IMR-90 (cell line): Measurements from ENCODE around the gene CDH12. TPM values are rescaled to one million over a fixed set of nuclear protein-coding genes. Genes with fewer than 3 reads are reported as not detected.

Experiments
- ATAC-seq: fragments of 200-7000 bp; cut with Tn5 transposase; 2 replicates; pipeline ENCODE4 v1.9.1; 2020; ENCODE audit warnings: low read depth, mild to moderate bottlenecking, moderate library complexity
- BruUV-seq: library from RNA; stranded (reverse); fragments of 400-500 nt; replicated peaks from 2 replicates; lab custom pipeline; 2021; lab: Mats Ljungman, UMichigan
- CTCF ChIA-PET: fragments of 300-600 bp; formaldehyde crosslinking; extraction: SDS; loops from one replicate; lab custom pipeline; 2021; ENCODE audit warnings: antibody characterized with exemption; lab: Yijun Ruan, JAX
- POLR2A ChIA-PET: fragments of 300-600 bp; sonication (Branson Sonifier 250); formaldehyde crosslinking; loops from one replicate; lab custom pipeline; 2022; ENCODE audit warnings: antibody characterized with exemption; ENCODE audit not compliant: unreplicated experiment; lab: Charles Lee
- DNase-seq: peaks from one replicate; pipeline ENCODE4 v3.0.0; 2013
- H2AFZ ChIP-seq: replicated peaks from 2 replicates; pipeline ENCODE3; 2013; ENCODE audit warnings: low read length, mild to moderate bottlenecking; ENCODE audit not compliant: poor library complexity
- H2AK5ac ChIP-seq: 2 replicates; pipeline ENCODE4 v1.6.1; 2013; ENCODE audit warnings: low read depth, low read length, inconsistent platforms
- H2AK9ac ChIP-seq: replicated peaks from 2 replicates; pipeline ENCODE3; 2013; ENCODE audit warnings: mild to moderate bottlenecking, low read depth, low read length, moderate library complexity; ENCODE audit not compliant: poor library complexity
- H2BK120ac ChIP-seq: 2 replicates; pipeline ENCODE4 v1.6.1; 2013; ENCODE audit warnings: low read depth, low read length, inconsistent platforms
- H2BK15ac ChIP-seq: 3 replicates; pipeline ENCODE4 v1.6.1; 2013; ENCODE audit warnings: low read depth, low read length, inconsistent platforms
- H2BK20ac ChIP-seq: 2 replicates; pipeline ENCODE4 v1.6.1; 2013; ENCODE audit warnings: low read depth, mild to moderate bottlenecking, inconsistent platforms, low read length, moderate library complexity
- H2BK5ac ChIP-seq: 2 replicates; pipeline ENCODE4 v1.6.1; 2013; ENCODE audit warnings: mild to moderate bottlenecking, low read depth, low read length, inconsistent platforms; ENCODE audit not compliant: poor library complexity, severe bottlenecking
- H3K14ac ChIP-seq: replicated peaks from 2 replicates; pipeline ENCODE4 v1.6.1; 2013; ENCODE audit warnings: low read depth, low read length, inconsistent platforms
- H3K18ac ChIP-seq: 2 replicates; pipeline ENCODE4 v1.6.1; 2013; ENCODE audit warnings: low read depth, low read length, control low read depth
- H3K23ac ChIP-seq: 2 replicates; pipeline ENCODE4 v1.6.1; 2013; ENCODE audit warnings: low read depth, low read length, inconsistent platforms
- H3K27ac ChIP-seq: 2 replicates; pipeline ENCODE4 v1.5.1; 2013; ENCODE audit warnings: mild to moderate bottlenecking, control low read depth, low read length; ENCODE audit not compliant: insufficient read depth
- H3K27me3 ChIP-seq: 2 replicates; pipeline ENCODE4 v1.6.1; 2013; ENCODE audit warnings: low read length; ENCODE audit not compliant: control insufficient read depth, insufficient read depth
- H3K36me3 ChIP-seq: 2 replicates; pipeline ENCODE4 v1.6.1; 2013; ENCODE audit warnings: low read length, mixed read lengths; ENCODE audit not compliant: control insufficient read depth, insufficient read depth
- H3K4ac ChIP-seq: 2 replicates; pipeline ENCODE4 v1.6.1; 2013; ENCODE audit warnings: low read depth, low read length, inconsistent platforms
- H3K4me1 ChIP-seq: 2 replicates; pipeline ENCODE4 v1.6.1; 2013; ENCODE audit warnings: low read length, mixed read lengths; ENCODE audit not compliant: control insufficient read depth, insufficient read depth
- H3K4me2 ChIP-seq: 2 replicates; pipeline ENCODE4 v1.6.1; 2013; ENCODE audit warnings: low read depth, mild to moderate bottlenecking, control low read depth, low read length, moderate library complexity
- H3K4me3 ChIP-seq: 2 replicates; pipeline ENCODE4 v1.5.1; 2013; ENCODE audit warnings: low read depth, mild to moderate bottlenecking, control low read depth, low read length, moderate library complexity; ENCODE audit not compliant: insufficient read depth
- H3K56ac ChIP-seq: 2 replicates; pipeline ENCODE4 v1.6.1; 2013; ENCODE audit warnings: low read length, inconsistent platforms; ENCODE audit not compliant: insufficient read depth; ENCODE audit errors: extremely low read depth
- H3K79me1 ChIP-seq, 2 experiments: 2 replicates each; pipeline ENCODE4 v1.6.1; 2013; ENCODE audit warnings: low read length in 2 of 2, inconsistent platforms in 1 of 2, low read depth in 1 of 2
- H3K9ac ChIP-seq: 2 replicates; pipeline ENCODE4 v1.6.1; 2013; ENCODE audit warnings: low read depth, low read length, control low read depth
- H3K9me1 ChIP-seq: 2 replicates; pipeline ENCODE4 v1.6.1; 2013; ENCODE audit warnings: low read length, inconsistent platforms; ENCODE audit not compliant: insufficient read depth
- H3K9me3 ChIP-seq: 2 replicates; pipeline ENCODE4 v1.6.1; 2013; ENCODE audit warnings: low read length; ENCODE audit not compliant: control insufficient read depth, insufficient read depth
- H4K20me1 ChIP-seq: 2 replicates; pipeline ENCODE4 v1.6.1; 2013; ENCODE audit warnings: low read length, inconsistent platforms; ENCODE audit not compliant: insufficient read depth
- H4K5ac ChIP-seq: 2 replicates; pipeline ENCODE4 v1.6.1; 2013; ENCODE audit warnings: mild to moderate bottlenecking, low read depth, low read length, control low read depth
- H4K8ac ChIP-seq, 2 experiments: 2 replicates each; pipeline ENCODE4 v1.6.1; 2013; ENCODE audit warnings: low read depth in 2 of 2, low read length in 2 of 2, control low read depth in 1 of 2, inconsistent platforms in 1 of 2
- H4K91ac ChIP-seq: 2 replicates; pipeline ENCODE4 v1.6.1; 2013; ENCODE audit warnings: low read depth, low read length, inconsistent platforms; ENCODE audit not compliant: insufficient read depth
- SMC3 ChIP-seq: fragments of 150-350 bp; IDR thresholded peaks from 2 replicates; pipeline ENCODE4 v1.6.1; 2016; ENCODE audit warnings: low read depth, mild to moderate bottlenecking, antibody characterized with exemption, low read length, moderate library complexity
- WGBS, 2 experiments: methylation state at CpG; one replicate each; pipeline versions ENCODE4 v1.1.5 to v1.1.7; 2013; ENCODE audit warnings: missing lambda C conversion rate in 2 of 2; ENCODE audit not compliant: insufficient read length in 1 of 2; ENCODE audit errors: extremely low coverage in 2 of 2; 5-methylcytosine and 5-hydroxymethylcytosine counted together
- dilution Hi-C: fragments of 300-500 bp; cut with HindIII; formaldehyde crosslinking; loops from one replicate; pipeline ENCODE4 v1.14.3; 2018; ENCODE audit warnings: low sequenced_read_pairs; ENCODE audit not compliant: unreplicated experiment
- in situ Hi-C: fragments of 300-500 bp; cut with MboI; formaldehyde crosslinking; loops from 3 replicates; pipeline ENCODE4 v1.14.3; 2019; ENCODE audit warnings: low sequenced_read_pairs, inconsistent platforms, mixed read lengths
- intact Hi-C: fragments of 100-400 bp; cut with micrococcal nuclease; formaldehyde crosslinking; loops from 2 replicates; pipeline ENCODE4 v1.10.0; 2022
- polyA plus RNA-seq, 3 experiments: library from polyadenylated mRNA; depleted of rRNA; stranded (reverse); fragments of >200 nt; gene quantifications; 2 replicates each; pipeline ENCODE4 v1.2.3, GENCODE V29; 2012; ENCODE audit warnings: low replicate concordance in 1 of 3
- total RNA-seq: library from RNA; depleted of rRNA; stranded (reverse); fragments of >200 nt; gene quantifications from 2 replicates; pipeline ENCODE4 v1.2.3, GENCODE V29; 2012

CDH12 gene
- total and polyA plus RNA-seq, 2 of the 4 experiments (the other 2 are of a cell fraction), result not detected

GRCh38 chr5:21776466-21776865, 1076.7 kb downstream of the CDH12 start:
- no peak overlapping the region for H2AFZ ChIP-seq
- in situ Hi-C loops (no loop called here), intact Hi-C loops (no loop called here), dilution Hi-C loops (no loop called here)
- H3K4me1 ChIP-seq, result no peaks in the 10 kb centered on the region
- H4K5ac ChIP-seq, result no peak overlapping the region
- H3K9me3 ChIP-seq, result no peaks in the 10 kb centered on the region
- BruUV-seq, result no TSS peak
- POLR2A ChIA-PET, result no interaction called here
- H2BK120ac ChIP-seq, result no peak overlapping the region
- H3K4me3 ChIP-seq, result no peak overlapping the region
- no peaks in the 10 kb centered on the region for H3K9me1 ChIP-seq
- no peak overlapping the region for H3K23ac ChIP-seq
- H2BK5ac ChIP-seq, result no peak overlapping the region
- no peaks in the 10 kb centered on the region for H3K27me3 ChIP-seq
- no peak overlapping the region for H2AK9ac ChIP-seq
- H3K4me2 ChIP-seq, result no peak overlapping the region
- no peaks in the 10 kb centered on the region for H3K79me1 ChIP-seq
- no peak overlapping the region for H4K8ac ChIP-seq
- CTCF ChIA-PET, result no interaction called here
- no peaks in the 10 kb centered on the region for H3K36me3 ChIP-seq
- H2AK5ac ChIP-seq, result no peak overlapping the region
- TF ChIP-seq SMC3, result no peak
- no peak for ATAC-seq
- no peak overlapping the region for H2BK20ac ChIP-seq
- no peak overlapping the region for H3K27ac ChIP-seq
- no CpG with 5 or more reads among the region's 3 CpGs for WGBS, 2 experiments
- DNase-seq, result no peak
- no peak overlapping the region for H4K91ac ChIP-seq
- no peaks in the 10 kb centered on the region for H4K20me1 ChIP-seq
- no peak overlapping the region for H3K56ac ChIP-seq
- no peak overlapping the region for H3K9ac ChIP-seq
- H3K4ac ChIP-seq, result no peak overlapping the region
- H2BK15ac ChIP-seq, result no peak overlapping the region
- H3K14ac ChIP-seq, result no peak overlapping the region
- H3K18ac ChIP-seq, result no peak overlapping the region
